ENCODE results near the gene ATXN3L.

The ATXN3L gene

GRCh38 chrX:13283950-13284546 lies 35.8 kb downstream of the ATXN3L start:
- Histone ChIP-seq H3K4me3 (ENCODE audit: low read length) (no peak overlapping the region), H3K9me3 (replicated peaks; ENCODE audit: low read length) (peaks cover 7% of the 10 kb centered on the region), H3K4me1 (ENCODE audit: control insufficient read depth, insufficient read depth, low read length) (peaks cover 25% of the 10 kb centered on the region), H3K27me3 (ENCODE audit: control insufficient read depth, insufficient read depth, low read length) (no peaks in the 10 kb centered on the region), H3K9ac (ENCODE audit: low read depth, low read length) (no peak overlapping the region), H3K4me2 (ENCODE audit: low read length) (no peak overlapping the region), H3K36me3 (ENCODE audit: insufficient read depth, low read length) (no peaks in the 10 kb centered on the region)

GRCh38 chrX:13283512-13283911 lies 36.3 kb downstream of the ATXN3L start:
- Histone ChIP-seq H3K9me3 (replicated peaks; ENCODE audit: low read length) (peaks cover 7% of the 10 kb centered on the region), H3K36me3 (ENCODE audit: insufficient read depth, low read length) (no peaks in the 10 kb centered on the region), H3K4me2 (ENCODE audit: low read length) (no peak overlapping the region)

GRCh38 chrX:13281289-13281688 lies 38.6 kb downstream of the ATXN3L start:
- peaks cover 7% of the 10 kb centered on the region for H3K9me3 ChIP-seq (replicated peaks; ENCODE audit: low read length)
- H3K9ac ChIP-seq (ENCODE audit: low read depth, low read length) = no peak overlapping the region
- peaks cover 12% of the 10 kb centered on the region for H3K4me1 ChIP-seq (ENCODE audit: control insufficient read depth, insufficient read depth, low read length)
- no peaks in the 10 kb centered on the region for H3K27me3 ChIP-seq (ENCODE audit: control insufficient read depth, insufficient read depth, low read length)
- H3K4me3 ChIP-seq (ENCODE audit: low read length) = no peak overlapping the region
- no peaks in the 10 kb centered on the region for H3K36me3 ChIP-seq (ENCODE audit: insufficient read depth, low read length)
- no peak overlapping the region for H3K4me2 ChIP-seq (ENCODE audit: low read length)

More at GRCh38 chrX:13283512-13283911, 36.3 kb downstream of the ATXN3L start:
- no peaks in the 10 kb centered on the region for H3K27me3 ChIP-seq (ENCODE audit: control insufficient read depth, insufficient read depth, low read length)
- no peak overlapping the region for H3K9ac ChIP-seq (ENCODE audit: low read depth, low read length)
- peaks cover 25% of the 10 kb centered on the region for H3K4me1 ChIP-seq (ENCODE audit: control insufficient read depth, insufficient read depth, low read length)
- H3K4me3 ChIP-seq (ENCODE audit: low read length) = no peak overlapping the region

GRCh38 chrX:13279279-13280018 lies 40.4 kb downstream of the ATXN3L start:
- no peaks in the 10 kb centered on the region for H3K27me3 ChIP-seq (ENCODE audit: control insufficient read depth, insufficient read depth, low read length)

GRCh38 chrX:13277539-13277938 lies 42.3 kb downstream of the ATXN3L start:
- Histone ChIP-seq H3K4me2 (ENCODE audit: low read length) (no peak overlapping the region), H3K27me3 (ENCODE audit: control insufficient read depth, insufficient read depth, low read length) (no peaks in the 10 kb centered on the region), H3K36me3 (ENCODE audit: insufficient read depth, low read length) (no peaks in the 10 kb centered on the region), H3K4me1 (ENCODE audit: control insufficient read depth, insufficient read depth, low read length) (no peaks in the 10 kb centered on the region), H3K9me3 (replicated peaks; ENCODE audit: low read length) (no peaks in the 10 kb centered on the region), H3K4me3 (ENCODE audit: low read length) (no peak overlapping the region), H3K9ac (ENCODE audit: low read depth, low read length) (no peak overlapping the region)

More at GRCh38 chrX:13279279-13280018, 40.4 kb downstream of the ATXN3L start:
- Histone ChIP-seq H3K9ac (ENCODE audit: low read depth, low read length) (no peak overlapping the region), H3K9me3 (replicated peaks; ENCODE audit: low read length) (no peaks in the 10 kb centered on the region), H3K4me2 (ENCODE audit: low read length) (no peak overlapping the region), H3K36me3 (ENCODE audit: insufficient read depth, low read length) (no peaks in the 10 kb centered on the region), H3K4me3 (ENCODE audit: low read length) (no peak overlapping the region), H3K4me1 (ENCODE audit: control insufficient read depth, insufficient read depth, low read length) (peaks cover 12% of the 10 kb centered on the region)

GRCh38 chrX:13276991-13277390 lies 42.9 kb downstream of the ATXN3L start:
- H3K9me3 ChIP-seq (replicated peaks; ENCODE audit: low read length) = no peaks in the 10 kb centered on the region
- H3K27me3 ChIP-seq (ENCODE audit: control insufficient read depth, insufficient read depth, low read length) = no peaks in the 10 kb centered on the region
- no peak overlapping the region for H3K4me2 ChIP-seq (ENCODE audit: low read length)
- H3K9ac ChIP-seq (ENCODE audit: low read depth, low read length) = no peak overlapping the region
- H3K4me1 ChIP-seq (ENCODE audit: control insufficient read depth, insufficient read depth, low read length) = no peaks in the 10 kb centered on the region
- no peaks in the 10 kb centered on the region for H3K36me3 ChIP-seq (ENCODE audit: insufficient read depth, low read length)
- no peak overlapping the region for H3K4me3 ChIP-seq (ENCODE audit: low read length)

GRCh38 chrX:13275031-13275430 lies 44.8 kb downstream of the ATXN3L start:
- H3K9me3 ChIP-seq (replicated peaks; ENCODE audit: low read length) = no peaks in the 10 kb centered on the region
- H3K9ac ChIP-seq (ENCODE audit: low read depth, low read length) = no peak overlapping the region
- no peaks in the 10 kb centered on the region for H3K4me1 ChIP-seq (ENCODE audit: control insufficient read depth, insufficient read depth, low read length)
- no peaks in the 10 kb centered on the region for H3K36me3 ChIP-seq (ENCODE audit: insufficient read depth, low read length)
- no peak overlapping the region for H3K4me2 ChIP-seq (ENCODE audit: low read length)
- no peak overlapping the region for H3K4me3 ChIP-seq (ENCODE audit: low read length)
- no peaks in the 10 kb centered on the region for H3K27me3 ChIP-seq (ENCODE audit: control insufficient read depth, insufficient read depth, low read length)

GRCh38 chrX:13272426-13272825 lies 47.4 kb downstream of the ATXN3L start:
- no peak overlapping the region for H3K9ac ChIP-seq (ENCODE audit: low read depth, low read length)
- H3K4me2 ChIP-seq (ENCODE audit: low read length) = no peak overlapping the region
- H3K9me3 ChIP-seq (replicated peaks; ENCODE audit: low read length) = no peaks in the 10 kb centered on the region
- no peaks in the 10 kb centered on the region for H3K36me3 ChIP-seq (ENCODE audit: insufficient read depth, low read length)
- no peak overlapping the region for H3K4me3 ChIP-seq (ENCODE audit: low read length)
- no peaks in the 10 kb centered on the region for H3K4me1 ChIP-seq (ENCODE audit: control insufficient read depth, insufficient read depth, low read length)
- H3K27me3 ChIP-seq (ENCODE audit: control insufficient read depth, insufficient read depth, low read length) = no peaks in the 10 kb centered on the region

GRCh38 chrX:13271511-13271910 lies 48.3 kb downstream of the ATXN3L start:
- Histone ChIP-seq H3K9me3 (replicated peaks; ENCODE audit: low read length) (no peaks in the 10 kb centered on the region), H3K4me2 (ENCODE audit: low read length) (no peak overlapping the region), H3K9ac (ENCODE audit: low read depth, low read length) (no peak overlapping the region), H3K36me3 (ENCODE audit: insufficient read depth, low read length) (no peaks in the 10 kb centered on the region), H3K27me3 (ENCODE audit: control insufficient read depth, insufficient read depth, low read length) (no peaks in the 10 kb centered on the region), H3K4me3 (ENCODE audit: low read length) (no peak overlapping the region), H3K4me1 (ENCODE audit: control insufficient read depth, insufficient read depth, low read length) (peaks cover 8% of the 10 kb centered on the region)

GRCh38 chrX:13270360-13270759 lies 49.5 kb downstream of the ATXN3L start:
- Histone ChIP-seq H3K36me3 (ENCODE audit: insufficient read depth, low read length) (no peaks in the 10 kb centered on the region), H3K9me3 (replicated peaks; ENCODE audit: low read length) (no peaks in the 10 kb centered on the region), H3K9ac (ENCODE audit: low read depth, low read length) (no peak overlapping the region), H3K4me1 (ENCODE audit: control insufficient read depth, insufficient read depth, low read length) (peaks cover 9% of the 10 kb centered on the region), H3K27me3 (ENCODE audit: control insufficient read depth, insufficient read depth, low read length) (no peaks in the 10 kb centered on the region), H3K4me3 (ENCODE audit: low read length) (no peak overlapping the region), H3K4me2 (ENCODE audit: low read length) (no peak overlapping the region)

- no peaks in the 10 kb centered on the region for H3K9me3 ChIP-seq (replicated peaks; ENCODE audit: low read length)
These were observed 51.0 kb downstream of the ATXN3L start for GRCh38 chrX:13268874-13269273.

More at GRCh38 chrX:13268874-13269273, 51.0 kb downstream of the ATXN3L start:
- Histone ChIP-seq H3K9ac (ENCODE audit: low read depth, low read length) (no peak overlapping the region), H3K4me1 (ENCODE audit: control insufficient read depth, insufficient read depth, low read length) (peaks cover 9% of the 10 kb centered on the region), H3K27me3 (ENCODE audit: control insufficient read depth, insufficient read depth, low read length) (no peaks in the 10 kb centered on the region), H3K4me3 (ENCODE audit: low read length) (no peak overlapping the region), H3K36me3 (ENCODE audit: insufficient read depth, low read length) (no peaks in the 10 kb centered on the region), H3K4me2 (ENCODE audit: low read length) (no peak overlapping the region)
